GM12874 (cell line): Measurements from ENCODE around the gene CERS5.

Experiments used
- TF ChIP-seq, protein P1 (sequence below): IDR thresholded peaks from 2 replicates; pipeline ENCODE4 v1.5.1; 2011; ENCODE audit warnings: low read depth, mild to moderate bottlenecking, control low read depth, low read length, moderate library complexity; ENCODE audit not compliant: insufficient read depth

The CERS5 gene

DNA sequence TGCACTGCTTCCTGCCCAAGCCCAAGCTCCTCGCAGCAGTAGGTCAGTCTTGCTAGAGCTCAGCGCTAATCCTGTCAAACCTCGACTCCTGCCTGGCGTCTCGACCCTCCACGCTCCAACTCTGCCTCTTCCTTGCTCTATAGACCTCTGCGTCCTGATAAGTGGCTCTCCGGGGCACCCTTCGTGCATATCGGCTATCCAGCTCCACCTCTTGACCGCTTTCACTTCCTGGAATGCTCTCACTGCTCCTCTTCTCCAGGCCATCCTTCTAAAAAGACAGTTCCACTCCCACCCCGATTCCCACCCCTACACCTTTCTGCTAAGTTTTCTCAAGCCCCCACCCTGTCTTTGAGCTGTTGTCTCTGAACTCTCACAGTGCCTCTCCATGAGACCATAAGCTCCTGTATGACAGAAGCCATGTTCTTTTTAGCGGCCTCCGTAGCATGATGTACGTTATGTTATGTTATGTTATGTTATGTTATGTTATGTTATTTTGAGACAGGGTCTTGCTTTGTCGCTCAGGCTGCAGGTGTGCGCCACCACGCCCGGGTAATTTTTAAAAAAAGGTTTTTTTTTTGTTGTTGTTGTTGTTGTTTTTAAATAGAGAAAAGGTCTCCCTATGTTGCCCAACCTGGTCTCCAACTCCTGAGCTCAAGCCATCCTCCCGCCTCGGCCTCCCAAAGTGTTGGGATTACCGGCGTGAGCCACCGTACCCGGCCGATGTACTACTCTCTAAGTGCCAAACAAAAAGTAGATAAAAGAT, 54.5 kb downstream of the CERS5 start:
- TF ChIP-seq, protein P1, sequence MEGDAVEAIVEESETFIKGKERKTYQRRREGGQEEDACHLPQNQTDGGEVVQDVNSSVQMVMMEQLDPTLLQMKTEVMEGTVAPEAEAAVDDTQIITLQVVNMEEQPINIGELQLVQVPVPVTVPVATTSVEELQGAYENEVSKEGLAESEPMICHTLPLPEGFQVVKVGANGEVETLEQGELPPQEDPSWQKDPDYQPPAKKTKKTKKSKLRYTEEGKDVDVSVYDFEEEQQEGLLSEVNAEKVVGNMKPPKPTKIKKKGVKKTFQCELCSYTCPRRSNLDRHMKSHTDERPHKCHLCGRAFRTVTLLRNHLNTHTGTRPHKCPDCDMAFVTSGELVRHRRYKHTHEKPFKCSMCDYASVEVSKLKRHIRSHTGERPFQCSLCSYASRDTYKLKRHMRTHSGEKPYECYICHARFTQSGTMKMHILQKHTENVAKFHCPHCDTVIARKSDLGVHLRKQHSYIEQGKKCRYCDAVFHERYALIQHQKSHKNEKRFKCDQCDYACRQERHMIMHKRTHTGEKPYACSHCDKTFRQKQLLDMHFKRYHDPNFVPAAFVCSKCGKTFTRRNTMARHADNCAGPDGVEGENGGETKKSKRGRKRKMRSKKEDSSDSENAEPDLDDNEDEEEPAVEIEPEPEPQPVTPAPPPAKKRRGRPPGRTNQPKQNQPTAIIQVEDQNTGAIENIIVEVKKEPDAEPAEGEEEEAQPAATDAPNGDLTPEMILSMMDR, result no peak

DNA sequence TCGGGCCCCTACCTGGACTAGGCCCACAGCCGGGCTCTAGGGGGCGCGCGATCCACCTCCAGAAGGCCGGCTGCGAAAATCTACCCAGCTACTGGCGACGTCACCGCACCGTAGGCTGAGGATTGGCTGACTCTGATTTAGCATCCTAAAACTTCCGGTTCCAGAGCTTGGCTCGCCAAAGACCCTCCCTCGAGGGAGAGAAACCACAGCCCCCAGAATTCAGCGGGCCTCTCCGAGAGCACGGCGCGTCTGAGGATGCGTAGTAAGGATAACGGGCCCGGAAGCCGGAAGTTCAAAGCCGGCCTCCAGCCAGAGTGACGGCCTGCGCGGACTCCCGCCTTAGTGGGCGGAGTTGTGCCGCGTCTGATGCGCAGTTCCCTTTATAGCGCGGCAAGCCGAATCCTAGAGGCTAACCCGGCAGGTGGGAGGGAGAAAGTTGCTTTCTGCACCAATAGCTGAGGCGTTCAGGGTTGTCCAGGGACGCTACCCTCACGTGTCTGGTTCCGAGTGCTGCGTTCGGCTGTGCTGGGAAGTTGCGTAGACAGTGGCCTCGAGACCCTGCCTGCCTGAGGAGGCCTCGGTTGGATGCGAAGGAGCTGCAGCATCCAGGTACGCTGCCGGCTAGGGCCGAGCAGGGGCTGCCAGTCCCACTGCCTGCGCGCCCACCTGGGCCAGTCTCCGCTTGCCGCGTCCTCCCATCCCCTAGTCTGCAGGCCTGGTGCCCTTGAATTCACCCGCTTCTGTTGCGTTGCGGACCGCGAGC, 55.3 kb downstream of the CERS5 start, which contains the start of gene COX14:
TSS of gene COX14 (plus strand) at position 544 of the 763 bp plus-strand sequence. CDS start 7,808 bp downstream, outside the sequence.
- TF ChIP-seq, protein P1, result peak; percentile 94

DNA sequence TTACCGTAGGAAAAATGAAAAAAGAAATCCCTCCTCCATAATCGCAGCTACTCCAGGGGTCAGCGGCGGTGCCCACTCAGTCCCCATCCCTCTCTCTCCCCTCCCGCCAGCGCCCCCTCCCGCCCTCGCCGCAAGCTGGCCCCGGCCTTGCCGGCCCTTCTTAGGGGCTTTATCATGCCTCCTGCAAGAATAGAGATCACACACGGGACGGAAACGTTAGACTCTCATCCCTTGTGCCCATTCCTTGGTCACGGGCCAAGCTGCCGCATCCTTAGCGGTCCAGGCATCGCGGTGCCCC, 55.8 kb downstream of the CERS5 start:
- TF ChIP-seq, protein P1, result no peak

DNA sequence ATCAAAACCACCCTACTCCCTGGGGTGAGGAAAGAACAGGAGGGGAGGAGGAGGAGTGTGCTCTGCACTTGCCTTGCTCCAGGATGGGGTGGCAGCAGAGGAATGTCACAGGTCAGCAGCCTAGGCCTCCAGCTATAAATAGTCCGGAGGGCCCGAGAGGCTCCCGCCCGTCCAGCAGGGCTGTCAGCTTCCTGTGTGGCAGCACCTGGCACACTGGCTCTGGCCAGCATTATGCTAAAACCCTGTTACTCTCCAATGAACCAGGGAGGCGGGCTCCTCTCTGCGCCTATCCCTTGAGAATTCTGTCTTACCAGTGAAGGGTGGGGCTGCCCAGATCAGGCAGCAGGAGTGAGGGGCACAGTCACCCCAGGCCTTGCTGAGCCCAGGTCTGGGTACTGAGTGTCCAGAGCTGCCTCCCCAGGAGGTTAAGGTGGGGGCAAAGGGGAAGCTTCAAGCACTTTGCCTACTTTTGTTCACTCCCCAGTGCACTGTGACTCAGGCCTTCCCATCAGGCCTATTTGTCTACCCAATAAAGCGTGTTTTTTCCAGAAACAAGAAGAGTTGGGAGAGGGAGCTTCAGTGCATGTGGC, 56.3 kb downstream of the CERS5 start:
- TF ChIP-seq, protein P1, result no peak

DNA sequence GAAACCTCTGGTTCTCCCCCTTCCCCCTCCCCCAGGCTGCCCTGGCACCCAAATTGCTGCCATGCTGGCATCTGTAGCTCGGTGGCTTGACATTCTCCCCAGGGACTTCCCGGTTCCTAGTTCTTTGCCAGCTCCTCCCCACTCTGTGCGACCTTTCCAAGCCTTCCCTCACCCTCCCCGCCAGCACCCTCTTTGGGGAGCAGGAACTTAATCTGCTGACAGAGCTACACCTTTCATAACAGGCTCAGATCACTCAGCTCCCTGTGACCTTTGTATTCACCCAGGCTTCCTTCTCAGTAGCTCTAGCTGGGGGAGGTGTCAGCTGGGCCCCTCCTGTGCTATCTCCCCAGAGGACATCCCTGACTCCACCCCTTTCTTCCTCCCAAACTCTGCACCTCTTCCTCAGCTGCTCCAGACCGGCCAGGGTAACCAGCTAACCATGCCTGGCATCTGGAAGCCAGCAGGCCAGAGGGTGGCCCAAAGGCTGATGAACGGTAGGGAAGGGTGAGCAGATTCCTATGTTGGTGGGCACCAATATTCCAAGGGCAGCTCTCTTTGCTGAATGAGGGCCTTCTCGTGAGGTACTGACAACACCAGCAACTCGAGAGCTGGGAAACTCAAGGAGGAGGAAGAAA, 56.9 kb downstream of the CERS5 start:
- TF ChIP-seq, protein P1, result no peak

DNA sequence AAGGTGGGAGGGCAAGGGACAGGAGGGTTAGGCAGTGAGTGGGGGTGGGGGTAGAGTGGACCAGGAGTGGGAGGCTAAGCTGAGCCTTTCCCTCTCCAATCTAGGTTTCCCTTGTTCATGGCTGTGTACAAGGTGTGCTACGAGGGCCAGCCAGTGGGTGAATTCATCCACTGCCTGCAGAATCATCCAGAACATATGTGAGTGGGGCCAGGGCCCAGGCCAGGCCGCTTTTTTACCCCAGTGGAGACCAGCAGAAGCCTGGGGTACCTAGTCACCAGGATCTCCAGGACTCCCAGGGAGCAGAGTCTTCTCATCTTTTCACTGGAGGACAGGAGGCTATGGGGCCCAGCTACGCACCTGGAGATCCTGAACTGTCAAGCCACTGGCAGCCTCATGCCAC, 57.9 kb downstream of the CERS5 start:
- TF ChIP-seq, protein P1, result no peak

DNA sequence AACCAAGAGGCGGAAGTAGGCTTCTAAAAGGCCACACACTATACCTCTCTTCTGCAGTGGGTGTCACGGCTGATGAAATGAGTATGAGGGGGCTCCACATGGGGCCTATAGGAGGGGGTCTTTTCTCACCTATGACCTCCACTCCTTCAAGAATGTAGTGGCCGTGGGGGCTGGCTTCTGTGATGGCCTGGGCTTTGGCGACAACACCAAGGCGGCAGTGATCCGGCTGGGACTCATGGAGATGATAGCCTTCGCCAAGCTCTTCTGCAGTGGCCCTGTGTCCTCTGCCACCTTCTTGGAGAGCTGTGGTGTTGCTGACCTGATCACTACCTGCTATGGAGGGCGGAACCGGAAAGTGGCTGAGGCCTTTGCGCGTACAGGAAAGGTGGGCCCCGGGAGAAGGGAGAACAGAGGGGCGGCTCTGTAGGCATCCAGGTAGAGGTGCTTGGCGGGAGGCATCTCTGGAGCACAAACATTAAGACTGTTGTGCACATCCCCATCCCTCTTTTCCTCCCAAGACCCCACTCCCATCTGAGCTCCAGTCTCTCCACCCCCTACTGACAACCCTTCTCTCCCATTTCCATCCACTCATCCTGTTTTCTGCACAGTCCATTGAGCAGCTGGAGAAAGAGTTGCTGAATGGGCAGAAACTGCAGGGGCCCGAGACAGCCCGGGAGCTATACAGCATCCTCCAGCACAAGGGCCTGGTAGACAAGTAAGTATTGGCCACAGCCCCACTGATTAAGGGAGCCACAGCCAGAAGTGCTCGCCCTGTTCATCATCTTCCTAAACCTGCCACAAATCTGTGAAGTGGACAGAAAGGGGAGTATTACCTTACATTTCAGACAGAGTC, 59.5 kb downstream of the CERS5 start:
- TF ChIP-seq, protein P1, result no peak
